Colonic mucosa (tissue), 4 donors: Measurements from ENCODE around the gene ACSM2B. TPM values are rescaled to one million over a fixed set of nuclear protein-coding genes. Genes with fewer than 3 reads are reported as not detected.
"Not testable (repeated sequence)": the region's sequence is repeated elsewhere in the genome, so short reads cannot be mapped to it uniquely, and the experiment has no call there.

Source experiments
- DNase-seq: peaks from one replicate; pipeline ENCODE4 v3.0.0-alpha.2; 2020
- H3K27ac ChIP-seq: fragments of 200-600 bp; one replicate; pipeline ENCODE4 v1.8.0; 2021
- H3K27me3 ChIP-seq: fragments of 200-600 bp; one replicate; pipeline ENCODE4 v1.8.0; 2021
- H3K36me3 ChIP-seq: fragments of 200-600 bp; one replicate; pipeline ENCODE4 v1.8.0; 2021
- H3K4me1 ChIP-seq: fragments of 200-600 bp; one replicate; pipeline ENCODE4 v1.8.0; 2021; ENCODE audit warnings: mild to moderate bottlenecking
- H3K4me3 ChIP-seq: fragments of 200-600 bp; one replicate; pipeline ENCODE4 v1.8.0; 2021
- H3K9ac ChIP-seq, 2 donors: one replicate each; pipeline ENCODE4 v1.7.0; 2013; ENCODE audit warnings: control low read depth in 2 of 2, low read depth in 2 of 2, low read length in 2 of 2
- H3K9me3 ChIP-seq: fragments of 200-600 bp; one replicate; pipeline ENCODE4 v1.8.0; 2021
- CTCF ChIP-seq: fragments of 200-600 bp; IDR thresholded peaks from one replicate; pipeline ENCODE4 v1.8.0; 2022; ENCODE audit warnings: antibody characterized with exemption, mild to moderate bottlenecking
- intact Hi-C: fragments of 100-400 bp; cut with DNase I; formaldehyde crosslinking; loops from one replicate; pipeline ENCODE4 v1.14.1; 2022
- total RNA-seq, 2 donors: library from RNA; stranded (reverse); fragmentation: NEBNext Ultra II Directional in 1 of 2; extraction: Animal tissue kit (Norgen Biotek cat#: 25700) in 1 of 2; gene quantifications; one replicate each; pipeline ENCODE4 v1.2.1, GENCODE V29; 2021
- donor health status: healthy.
- donor health status: DM: no; HTN: no; CAD: no.
- donor health status: DM: no; HTN: no; CAD: no.

ACSM2B gene
- total RNA-seq, 2 donors from 2014 or later: 0.22 TPM; not detected in 1

DNA sequence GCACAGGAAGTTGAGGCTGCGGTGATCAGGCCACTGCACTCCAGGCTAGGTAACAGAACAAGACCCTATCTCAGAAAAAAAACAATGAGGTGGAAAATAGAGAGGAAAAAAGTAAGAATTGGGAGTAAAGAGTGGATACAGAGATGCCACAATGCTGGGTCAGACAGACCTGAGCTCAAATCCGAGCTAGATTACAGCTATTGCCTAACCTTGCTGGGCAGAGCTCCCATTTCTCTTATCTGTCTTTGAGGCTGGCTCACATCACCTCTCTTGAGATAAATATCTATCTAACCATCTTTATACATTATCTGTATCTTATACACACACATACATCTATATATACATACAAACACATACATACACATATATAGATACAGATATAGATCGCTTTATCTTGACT, 59.0 kb downstream of the ACSM2B start:
- no peak for DNase-seq
- H3K36me3 ChIP-seq: no peaks in the 10 kb centered on the region
- no peak overlapping the region for H3K9ac ChIP-seq
- no peak overlapping the region for H3K4me3 ChIP-seq
- intact Hi-C loops: no loop called here
- no peaks in the 10 kb centered on the region for H3K4me1 ChIP-seq
- TF ChIP-seq CTCF: no peak
- no peaks in the 10 kb centered on the region for H3K27me3 ChIP-seq
- no peaks in the 10 kb centered on the region for H3K9me3 ChIP-seq
- H3K27ac ChIP-seq: no peak overlapping the region

DNA sequence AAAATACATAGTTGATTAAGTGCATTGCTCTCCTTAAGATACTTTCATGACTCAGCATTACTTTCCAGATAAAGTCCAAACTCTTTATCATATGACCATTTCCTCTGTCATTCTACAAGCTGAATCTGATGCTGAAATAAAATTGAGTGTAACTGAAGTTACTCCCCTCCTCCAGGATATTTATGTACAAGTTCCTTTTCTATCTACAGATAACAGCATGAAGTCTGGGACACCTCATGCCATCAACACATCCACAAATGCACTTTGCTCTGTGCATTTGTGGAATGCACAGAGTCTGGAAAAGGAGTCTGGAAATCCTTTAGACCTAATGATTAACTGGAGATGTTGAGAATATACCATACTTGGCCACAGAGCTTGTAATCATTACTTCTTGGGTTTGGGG, 60.5 kb downstream of the ACSM2B start:
- intact Hi-C loops: no loop called here
- no peaks in the 10 kb centered on the region for H3K4me1 ChIP-seq
- no peak overlapping the region for H3K4me3 ChIP-seq
- H3K9ac ChIP-seq: no peak overlapping the region
- no peaks in the 10 kb centered on the region for H3K36me3 ChIP-seq
- no peak for TF ChIP-seq CTCF
- H3K27ac ChIP-seq: no peak overlapping the region
- H3K9me3 ChIP-seq: no peaks in the 10 kb centered on the region
- no peak for DNase-seq
- no peaks in the 10 kb centered on the region for H3K27me3 ChIP-seq

DNA sequence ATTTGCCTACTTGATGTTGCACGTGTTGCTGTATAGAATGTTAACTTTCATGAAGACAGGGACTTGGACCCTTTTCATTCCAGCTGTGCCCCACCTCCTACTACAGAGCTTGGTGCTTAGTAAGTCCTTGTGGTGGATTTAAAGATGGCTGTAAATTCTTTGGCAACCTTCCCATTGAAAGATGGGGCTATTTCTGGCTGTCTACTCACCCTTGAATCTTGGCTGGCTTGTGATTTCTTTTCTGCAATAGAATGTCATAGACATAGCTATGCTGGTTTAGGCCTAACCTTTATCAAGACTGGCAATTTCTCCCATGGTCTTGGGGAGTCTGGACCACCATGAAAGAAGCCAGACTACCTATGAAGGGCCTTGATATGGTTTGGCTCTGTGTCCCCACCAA, 65.8 kb downstream of the ACSM2B start:
- Histone ChIP-seq H3K9ac (no peak overlapping the region), H3K27ac (no peak overlapping the region), H3K4me1 (no peaks in the 10 kb centered on the region), H3K4me3 (no peak overlapping the region), H3K36me3 (no peaks in the 10 kb centered on the region), H3K27me3 (no peaks in the 10 kb centered on the region), H3K9me3 (no peaks in the 10 kb centered on the region)
- DNase-seq: no peak
- TF ChIP-seq CTCF: no peak
- intact Hi-C loops: no loop called here

GRCh38 chr16:20507280-20507679, 68.9 kb downstream of the ACSM2B start:
- H3K27ac ChIP-seq: no peak overlapping the region
- no peak for TF ChIP-seq CTCF
- intact Hi-C loops: no loop called here
- H3K4me3 ChIP-seq: no peak overlapping the region
- no peak for DNase-seq
- no peak overlapping the region for H3K9ac ChIP-seq
- H3K36me3 ChIP-seq: no peaks in the 10 kb centered on the region
- H3K4me1 ChIP-seq: no peaks in the 10 kb centered on the region
- no peaks in the 10 kb centered on the region for H3K27me3 ChIP-seq
- H3K9me3 ChIP-seq: no peaks in the 10 kb centered on the region

DNA sequence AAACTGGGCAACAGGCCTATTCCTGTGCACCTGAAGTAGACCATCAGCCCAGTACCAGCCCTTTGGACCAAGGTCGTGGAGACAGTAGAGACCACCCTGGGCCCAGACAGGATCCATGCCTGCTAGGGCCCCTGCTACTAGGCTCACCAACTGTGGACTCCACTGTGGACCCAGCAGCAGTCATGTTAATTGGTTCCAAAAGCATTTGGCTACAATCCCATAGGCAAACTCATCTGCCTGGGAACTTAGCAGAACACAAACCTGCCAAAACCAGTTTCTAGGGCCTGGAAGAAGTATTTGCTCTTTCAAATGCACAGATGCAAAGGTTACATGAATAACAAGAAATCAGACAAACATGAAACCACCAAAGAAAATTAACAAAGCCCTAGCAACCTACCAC, 71.7 kb downstream of the ACSM2B start:
- Histone ChIP-seq H3K9me3 (no peaks in the 10 kb centered on the region), H3K27ac (no peak overlapping the region), H3K36me3 (no peaks in the 10 kb centered on the region), H3K4me3 (no peak overlapping the region), H3K4me1 (no peaks in the 10 kb centered on the region), H3K27me3 (no peaks in the 10 kb centered on the region), H3K9ac (no peak overlapping the region)
- intact Hi-C loops: no loop called here
- TF ChIP-seq CTCF: no peak
- DNase-seq: no peak

DNA sequence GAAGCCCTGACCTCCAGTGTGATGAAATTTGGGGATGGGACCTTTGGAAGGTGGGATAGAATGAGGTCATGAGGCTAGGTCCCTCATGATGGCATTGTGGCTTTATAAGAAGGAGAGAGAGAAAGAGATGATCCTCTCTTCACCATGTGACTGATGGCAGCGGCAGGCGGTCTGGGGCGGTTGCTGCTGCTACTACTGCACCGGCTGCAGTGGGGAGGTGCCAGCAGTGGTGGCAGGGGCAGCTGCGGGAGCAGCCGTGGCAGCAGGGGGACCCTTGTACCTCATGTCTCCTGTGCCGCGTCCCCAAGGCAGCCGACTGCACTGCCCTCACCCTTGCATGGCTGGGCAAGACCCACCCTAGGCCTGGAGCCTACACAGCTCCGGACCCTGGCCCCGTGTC, 84.7 kb downstream of the ACSM2B start:
- DNase-seq, H3K4me3 ChIP-seq, H3K27me3 ChIP-seq, intact Hi-C loops, H3K9ac ChIP-seq, H3K4me1 ChIP-seq, H3K36me3 ChIP-seq, H3K9me3 ChIP-seq, H3K27ac ChIP-seq: not testable (repeated sequence)

DNA sequence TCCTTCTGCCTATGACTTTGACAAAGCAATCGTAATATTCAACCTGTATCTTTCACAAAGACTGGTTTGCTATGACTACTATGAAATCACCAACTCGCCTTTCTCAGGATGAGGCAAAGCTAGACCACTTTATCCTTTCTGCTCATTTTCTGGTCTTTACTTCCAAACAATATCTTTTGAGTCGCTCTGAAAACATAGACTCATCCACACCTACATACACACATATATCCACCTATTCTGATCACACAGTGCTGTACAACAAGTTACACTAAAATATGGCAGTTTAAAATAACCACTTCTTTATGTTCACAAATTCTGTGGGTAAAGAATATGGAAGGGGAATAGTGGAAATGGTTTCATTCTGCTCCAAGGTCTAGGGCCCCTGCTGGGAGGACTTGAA, 85.2 kb downstream of the ACSM2B start:
- H3K4me1 ChIP-seq, intact Hi-C loops, H3K27me3 ChIP-seq, H3K9ac ChIP-seq, H3K27ac ChIP-seq, H3K36me3 ChIP-seq, H3K9me3 ChIP-seq, DNase-seq, H3K4me3 ChIP-seq: not testable (repeated sequence)
